ENCODE data around the gene RASA3.

The RASA3 gene

GRCh38 chr13:113942591-113943103 lies 189.8 kb downstream of the RASA3 start:
- no peak for DNase-seq

- no peak for DNase-seq
Observed at GRCh38 chr13:113941571-113942191, 190.7 kb downstream of the RASA3 start.

GRCh38 chr13:113939944-113940297 lies 192.5 kb downstream of the RASA3 start:
- DNase-seq, result no peak

- DNase-seq, result no peak
Observed at GRCh38 chr13:113939129-113939943, 193.1 kb downstream of the RASA3 start.

GRCh38 chr13:113938716-113939115 lies 193.7 kb downstream of the RASA3 start:
- no peak for DNase-seq

- DNase-seq, result no peak
Observed at GRCh38 chr13:113938246-113938645, 194.2 kb downstream of the RASA3 start.

GRCh38 chr13:113937527-113938180 lies 194.8 kb downstream of the RASA3 start:
- DNase-seq, result no peak

GRCh38 chr13:113937073-113937472 lies 195.3 kb downstream of the RASA3 start:
- DNase-seq, result no peak

- DNase-seq, result no peak
Observed at GRCh38 chr13:113936166-113936965, 196.1 kb downstream of the RASA3 start.

GRCh38 chr13:113935001-113935844 lies 197.2 kb downstream of the RASA3 start:
- DNase-seq, result no peak

- no peak for DNase-seq
Observed at GRCh38 chr13:113934576-113934975, 197.8 kb downstream of the RASA3 start.

- no peak for DNase-seq
Observed at GRCh38 chr13:113933901-113934300, 198.5 kb downstream of the RASA3 start.

GRCh38 chr13:113931841-113932459 lies 200.5 kb downstream of the RASA3 start:
- DNase-seq, result no peak

- DNase-seq, result no peak
Observed at GRCh38 chr13:113930671-113931637, 201.5 kb downstream of the RASA3 start.

GRCh38 chr13:113929628-113930615 lies 202.5 kb downstream of the RASA3 start:
- DNase-seq, result no peak

GRCh38 chr13:113928685-113929627 lies 203.5 kb downstream of the RASA3 start:
- no peak for DNase-seq
